ENCODE results near the gene SLC16A12. TPM values are rescaled to one million over a fixed set of nuclear protein-coding genes. Genes with fewer than 3 reads are reported as not detected.

Gene SLC16A12
- total and polyA plus RNA-seq, 2 of the 13 experiments (the other 11 are each of a cell fraction or from before 2014, with no cell fraction given), result 0.02 TPM; not detected in 1

GRCh38 chr10:89414879-89415821 is 120.2 kb downstream of the SLC16A12 start (continued):
- no peak for TF ChIP-seq GLMP (CRISPR knock-in tag; IDR thresholded peaks at IDR 0.05; ENCODE audit: borderline replicate concordance)
- TF ChIP-seq SRSF9 (IDR thresholded peaks at IDR 0.05; ENCODE audit: borderline replicate concordance, insufficient read depth, low read depth, low read length, poor library complexity, severe bottlenecking), result no peak
- no peak for TF ChIP-seq ZNF746 (CRISPR knock-in tag; IDR thresholded peaks at IDR 0.05)
- TF ChIP-seq TRAFD1 (CRISPR knock-in tag; IDR thresholded peaks at IDR 0.05; ENCODE audit: borderline replicate concordance), result no peak
- TF ChIP-seq ZNF12 (CRISPR knock-in tag; IDR thresholded peaks at IDR 0.05), result no peak
- TF ChIP-seq HIVEP1 (CRISPR knock-in tag; IDR thresholded peaks at IDR 0.05), result peak; percentile 32; the same call in 1 of the 2 replicates
- TF ChIP-seq GATA4 (IDR thresholded peaks at IDR 0.05; ENCODE audit: borderline replicate concordance, low read depth), result no peak
- no peak for TF ChIP-seq EHMT2 (IDR thresholded peaks at IDR 0.05; ENCODE audit: borderline replicate concordance, low read depth, low read length)
- TF ChIP-seq TMF1 (CRISPR knock-in tag; IDR thresholded peaks at IDR 0.05; ENCODE audit: low read depth), result no peak; the same call in 1 of the 2 replicates
- TF ChIP-seq ZNF607 (CRISPR knock-in tag; IDR thresholded peaks at IDR 0.05; ENCODE audit: borderline replicate concordance), result no peak
- TF ChIP-seq ZMYM2 (CRISPR knock-in tag; IDR thresholded peaks at IDR 0.05), result peak; percentile 91
- no peak for TF ChIP-seq ZNF7 (CRISPR knock-in tag; IDR thresholded peaks at IDR 0.05)
- no peak; the same call in 1 of the 2 replicates for TF ChIP-seq ZFP90 (CRISPR knock-in tag; IDR thresholded peaks at IDR 0.05; ENCODE audit: borderline replicate concordance)
- no peak for TF ChIP-seq STAT5B (CRISPR knock-in tag; IDR thresholded peaks at IDR 0.05)
- TF ChIP-seq ZFP1 (CRISPR knock-in tag; IDR thresholded peaks at IDR 0.05), result no peak
- no peak for TF ChIP-seq SP140L (CRISPR knock-in tag; IDR thresholded peaks at IDR 0.05; ENCODE audit: borderline replicate concordance)
- TF ChIP-seq TRIM22 (IDR thresholded peaks at IDR 0.05), result no peak
- TF ChIP-seq ZNF496 (CRISPR knock-in tag; IDR thresholded peaks at IDR 0.05; ENCODE audit: insufficient replicate concordance), result no peak
- TF ChIP-seq TBX2 (CRISPR knock-in tag; IDR thresholded peaks at IDR 0.05; ENCODE audit: borderline replicate concordance), result peak; percentile 37; the same call in 1 of the 2 replicates
- no peak for TF ChIP-seq JARID2 (CRISPR knock-in tag; IDR thresholded peaks at IDR 0.05; ENCODE audit: insufficient replicate concordance)
- no peak for TF ChIP-seq GTF3A (CRISPR knock-in tag; conservative IDR thresholded peaks at IDR 0.05)
- TF ChIP-seq IRF2 (CRISPR knock-in tag; IDR thresholded peaks at IDR 0.05), result peak; percentile 69
- no peak for TF ChIP-seq PRDM4 (CRISPR knock-in tag; IDR thresholded peaks at IDR 0.05; ENCODE audit: borderline replicate concordance)
